GM12865 (cell line): ENCODE data around the gene SCYL2.
"Not testable (repeated sequence)": the region's sequence is repeated elsewhere in the genome, so short reads cannot be mapped to it uniquely, and the experiment has no call there.

Source experiments
- DNase-seq: peaks from one replicate; pipeline ENCODE4 v3.0.0; 2010; ENCODE audit warnings: low read depth
- H3K4me3 ChIP-seq: 2 replicates; pipeline ENCODE4 v1.5.1; 2011; ENCODE audit warnings: mild to moderate bottlenecking, low read depth, low read length, control low read depth
- TF ChIP-seq, protein P1 (sequence below): IDR thresholded peaks from 2 replicates; pipeline ENCODE4 v1.5.1; 2011; ENCODE audit warnings: low read length, control low read depth, low read depth, inconsistent platforms; ENCODE audit not compliant: insufficient read depth; ENCODE audit errors: missing control alignments

The SCYL2 gene

DNA sequence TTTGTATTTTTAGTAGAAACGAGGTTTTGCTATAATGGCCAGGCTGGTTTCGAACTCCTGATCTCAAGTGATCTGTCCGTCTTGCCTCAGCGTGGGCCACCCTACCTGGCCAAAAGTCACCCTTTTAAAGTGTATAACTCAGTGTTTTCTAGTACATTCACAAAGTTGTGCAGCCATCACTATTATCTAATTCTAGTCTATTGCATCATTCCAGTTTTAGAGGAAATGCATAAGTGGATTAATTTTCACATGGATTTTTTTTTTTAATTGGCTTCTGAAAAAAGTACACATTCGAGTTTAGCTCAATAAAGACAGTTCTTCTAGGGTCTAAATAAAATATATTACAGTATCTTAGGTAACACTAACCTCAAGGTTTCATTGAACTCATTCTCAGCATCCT lies 3.8 kb upstream of the SCYL2 start:
- H3K4me3 ChIP-seq: no peak overlapping the region
- TF ChIP-seq, protein P1, sequence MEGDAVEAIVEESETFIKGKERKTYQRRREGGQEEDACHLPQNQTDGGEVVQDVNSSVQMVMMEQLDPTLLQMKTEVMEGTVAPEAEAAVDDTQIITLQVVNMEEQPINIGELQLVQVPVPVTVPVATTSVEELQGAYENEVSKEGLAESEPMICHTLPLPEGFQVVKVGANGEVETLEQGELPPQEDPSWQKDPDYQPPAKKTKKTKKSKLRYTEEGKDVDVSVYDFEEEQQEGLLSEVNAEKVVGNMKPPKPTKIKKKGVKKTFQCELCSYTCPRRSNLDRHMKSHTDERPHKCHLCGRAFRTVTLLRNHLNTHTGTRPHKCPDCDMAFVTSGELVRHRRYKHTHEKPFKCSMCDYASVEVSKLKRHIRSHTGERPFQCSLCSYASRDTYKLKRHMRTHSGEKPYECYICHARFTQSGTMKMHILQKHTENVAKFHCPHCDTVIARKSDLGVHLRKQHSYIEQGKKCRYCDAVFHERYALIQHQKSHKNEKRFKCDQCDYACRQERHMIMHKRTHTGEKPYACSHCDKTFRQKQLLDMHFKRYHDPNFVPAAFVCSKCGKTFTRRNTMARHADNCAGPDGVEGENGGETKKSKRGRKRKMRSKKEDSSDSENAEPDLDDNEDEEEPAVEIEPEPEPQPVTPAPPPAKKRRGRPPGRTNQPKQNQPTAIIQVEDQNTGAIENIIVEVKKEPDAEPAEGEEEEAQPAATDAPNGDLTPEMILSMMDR: no peak
- DNase-seq: no peak

DNA sequence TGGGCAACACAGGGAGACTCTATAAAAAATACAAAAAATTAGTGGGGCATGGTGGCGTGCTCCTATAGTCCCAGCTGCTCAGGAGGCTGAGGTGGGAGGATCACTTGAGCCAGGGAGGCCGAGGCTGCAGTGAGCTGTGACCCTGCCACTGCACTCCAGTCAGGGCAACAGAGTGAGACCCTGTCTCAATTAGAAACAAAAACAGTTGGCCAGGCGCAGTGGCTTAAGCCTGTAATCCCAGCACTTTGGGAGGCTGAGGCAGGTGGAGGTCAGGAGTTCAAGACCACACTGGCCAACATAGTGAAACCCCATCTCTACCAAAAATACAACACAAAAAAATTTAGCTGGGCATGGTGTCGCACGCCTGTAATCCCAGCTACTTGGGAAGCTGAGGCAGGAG lies 1.9 kb upstream of the SCYL2 start:
- H3K4me3 ChIP-seq, DNase-seq: not testable (repeated sequence)

DNA sequence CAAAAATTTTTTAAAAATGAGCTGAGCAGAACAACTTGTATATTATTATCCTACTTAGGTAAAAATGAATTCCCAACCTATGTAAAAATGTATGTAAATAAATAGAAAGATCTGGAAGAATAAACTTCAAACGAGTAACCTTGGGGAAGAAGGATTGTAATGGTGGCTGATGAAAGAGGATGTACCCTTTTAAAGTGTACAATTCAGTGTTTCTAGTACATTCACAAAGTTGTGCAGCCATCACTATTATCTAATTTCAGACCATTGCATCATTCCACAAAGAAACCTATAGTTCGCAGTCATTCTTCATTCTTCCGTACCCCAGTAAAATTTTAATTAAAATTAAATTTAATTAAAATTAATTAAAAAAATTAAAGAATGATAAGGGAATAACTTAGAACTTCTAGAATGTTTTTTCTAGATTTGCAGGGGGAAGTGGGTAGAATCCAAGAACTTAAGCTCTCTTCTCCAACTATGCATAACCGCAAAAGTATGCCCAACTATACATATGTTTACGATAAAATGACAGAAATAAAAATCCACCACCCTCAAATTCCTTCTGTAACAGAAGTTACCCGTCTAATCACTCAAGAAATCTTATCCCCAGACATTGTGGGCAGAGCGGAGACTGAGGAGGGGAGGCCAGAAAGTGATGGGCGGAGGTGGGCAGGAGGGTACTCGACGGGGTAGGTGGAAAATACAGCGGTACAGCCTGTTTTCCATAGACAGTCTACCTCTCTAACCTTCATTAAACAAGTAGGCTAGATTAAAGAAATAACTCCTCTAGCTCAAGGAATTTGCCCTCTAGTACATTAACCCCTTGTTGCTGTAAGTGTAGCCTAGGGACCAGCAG lies 1.0 kb upstream of the SCYL2 start:
- TF ChIP-seq, protein P1: no peak
- peak overlapping the region; percentile 98 for H3K4me3 ChIP-seq

DNA sequence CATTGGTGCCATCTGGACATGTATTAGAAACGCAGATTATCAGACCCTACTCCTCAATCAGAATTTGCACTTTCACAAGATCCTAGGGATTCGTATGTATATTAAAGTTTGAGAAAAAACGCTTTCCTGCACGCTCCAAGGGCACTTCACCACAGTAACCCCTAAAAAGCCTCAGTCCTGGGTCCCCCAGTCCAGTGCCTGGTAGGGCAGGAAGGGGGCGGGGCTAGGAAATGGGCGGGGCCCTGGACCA lies 467 bp upstream of the SCYL2 start:
- TF ChIP-seq, protein P1: no peak
- peak overlapping the region; percentile 98 for H3K4me3 ChIP-seq
- no peak for DNase-seq

More for the DNA sequence above, 1.0 kb upstream of the SCYL2 start:
- no peak for DNase-seq

DNA sequence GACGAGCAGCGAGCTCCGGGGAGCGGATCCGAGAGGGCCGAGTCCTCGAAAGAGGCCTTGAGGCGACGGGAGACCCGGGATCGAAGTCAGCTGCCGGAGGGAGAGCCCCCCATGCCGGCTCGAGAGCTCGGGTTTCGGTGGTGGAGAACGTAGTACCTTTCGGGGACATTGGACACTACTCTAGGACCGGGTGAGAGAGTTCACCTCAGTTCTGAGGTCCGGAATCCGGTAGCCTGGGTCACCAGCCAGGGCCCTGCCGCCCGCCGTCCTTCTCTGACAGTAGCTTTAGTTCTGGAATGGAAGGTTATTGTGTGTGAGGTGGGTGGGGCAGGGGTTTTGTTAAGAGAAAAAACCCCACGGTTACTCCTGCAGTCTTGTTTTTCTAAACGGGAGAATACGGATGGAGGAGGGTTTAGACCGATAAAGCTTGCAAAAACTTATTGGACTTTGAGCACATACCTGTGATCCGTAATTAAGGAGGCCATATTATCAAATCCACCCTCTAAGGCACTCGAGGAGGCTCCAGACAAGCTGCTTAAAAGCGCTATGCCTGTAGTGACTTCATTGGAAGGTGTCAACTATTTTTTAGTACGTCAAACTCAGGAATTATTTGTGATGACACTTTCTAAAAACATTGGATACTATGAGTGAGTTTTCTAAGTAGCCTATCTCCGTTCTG lies 765 bp downstream of the SCYL2 start:
- peak overlapping the region; percentile 98 for H3K4me3 ChIP-seq
- no peak for DNase-seq
- TF ChIP-seq, protein P1: no peak

DNA sequence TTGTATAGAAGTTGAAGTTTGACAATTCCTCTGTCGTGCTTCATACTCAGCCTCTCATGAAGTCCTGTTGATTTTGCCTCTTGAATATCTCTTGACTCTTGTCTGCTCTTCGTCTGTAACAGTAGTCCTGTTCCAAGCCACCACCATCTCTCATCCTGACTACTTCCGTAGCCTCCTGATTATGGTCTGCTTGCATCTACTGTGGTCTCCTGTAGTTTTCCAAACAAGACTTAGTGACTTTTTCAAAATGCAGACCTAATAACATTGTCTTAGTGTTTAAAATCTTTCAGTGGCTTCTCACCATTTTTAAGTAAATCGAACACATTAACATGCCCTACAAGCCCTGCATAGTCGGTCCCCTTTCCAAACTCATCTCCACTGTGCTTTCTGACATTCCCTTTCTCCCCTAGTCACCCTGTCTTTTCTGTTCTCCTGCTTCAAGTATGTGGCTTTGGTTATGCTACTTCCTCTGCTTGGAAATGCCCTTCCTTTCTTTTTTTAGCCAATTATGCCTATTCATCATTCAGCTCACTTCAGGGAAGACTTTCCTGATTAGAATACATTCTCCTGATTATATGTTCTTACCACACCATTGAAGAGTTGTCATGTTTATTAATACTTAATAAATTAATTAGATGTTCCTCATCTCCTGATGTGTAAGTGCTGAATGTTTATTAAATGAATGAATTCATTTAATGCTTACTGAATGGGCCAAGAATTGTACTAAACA lies 2.0 kb downstream of the SCYL2 start:
- H3K4me3 ChIP-seq: peak overlapping the region; percentile 98
- DNase-seq: no peak
- TF ChIP-seq, protein P1: no peak

DNA sequence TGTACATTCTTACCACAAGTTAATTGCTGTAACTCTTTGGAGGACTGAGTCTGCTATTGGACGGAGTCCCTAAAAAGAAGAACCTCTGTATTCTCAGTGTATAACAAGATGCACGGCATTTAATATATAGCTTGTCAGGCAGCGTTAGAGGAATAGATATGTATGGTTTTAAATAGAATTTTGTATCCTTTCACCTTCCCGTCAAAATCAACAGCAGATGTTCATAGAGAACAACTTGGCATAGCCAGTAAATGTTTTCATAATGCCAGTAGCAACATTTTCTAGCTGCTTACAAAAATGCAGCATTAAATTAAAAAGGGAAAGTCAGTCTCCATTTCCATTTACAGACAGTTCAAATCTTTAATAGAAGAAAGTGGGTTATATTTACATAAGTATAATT lies 6.8 kb downstream of the SCYL2 start:
- TF ChIP-seq, protein P1: no peak
- H3K4me3 ChIP-seq: no peak overlapping the region
- no peak for DNase-seq
